Esophagus squamous epithelium (tissue), 4 donors: ENCODE measurements around the gene NTPCR.

Experiments used
- POLR2A ChIP-seq, 4 donors: fragments of 450-650 bp; IDR thresholded peaks; one replicate each; pipeline ENCODE4 v1.6.1; 2017; ENCODE audit warnings: antibody characterized with exemption in 4 of 4, mild to moderate bottlenecking in 4 of 4, moderate library complexity in 3 of 4
- TF ChIP-seq, protein P1 (sequence below), 6 experiments: fragments of 450-650 bp in 4 of 6; fragments of 200-600 bp in 2 of 6; sonication (generic) in 2 of 6; IDR thresholded peaks; one replicate each; pipeline ENCODE4 v1.5.1; 2016 to 2019; ENCODE audit warnings: antibody characterized with exemption in 6 of 6, mild to moderate bottlenecking in 4 of 6, moderate library complexity in 4 of 6

DNA sequence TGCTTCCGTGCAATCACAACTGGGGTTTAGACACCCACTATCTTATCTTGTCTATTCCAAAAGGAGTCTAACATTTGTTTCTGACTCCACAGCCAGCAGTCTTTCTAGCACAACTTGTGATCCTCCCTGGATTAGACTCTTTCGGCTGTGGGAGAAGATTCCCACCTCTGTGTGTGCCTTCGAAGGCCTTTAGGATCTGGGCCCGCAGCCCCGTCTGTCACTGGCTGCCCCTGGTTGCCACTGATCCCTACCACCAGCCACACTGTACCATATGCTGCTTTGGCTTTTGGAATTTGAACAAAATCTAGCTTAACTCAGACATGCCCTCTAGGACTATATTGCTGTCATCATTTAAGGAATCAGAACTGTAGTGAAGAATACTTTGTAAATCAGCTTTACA, 18.0 kb downstream of the NTPCR start:
- no peak for TF ChIP-seq POLR2A (IDR thresholded peaks at IDR 0.05)
- TF ChIP-seq, protein P1, sequence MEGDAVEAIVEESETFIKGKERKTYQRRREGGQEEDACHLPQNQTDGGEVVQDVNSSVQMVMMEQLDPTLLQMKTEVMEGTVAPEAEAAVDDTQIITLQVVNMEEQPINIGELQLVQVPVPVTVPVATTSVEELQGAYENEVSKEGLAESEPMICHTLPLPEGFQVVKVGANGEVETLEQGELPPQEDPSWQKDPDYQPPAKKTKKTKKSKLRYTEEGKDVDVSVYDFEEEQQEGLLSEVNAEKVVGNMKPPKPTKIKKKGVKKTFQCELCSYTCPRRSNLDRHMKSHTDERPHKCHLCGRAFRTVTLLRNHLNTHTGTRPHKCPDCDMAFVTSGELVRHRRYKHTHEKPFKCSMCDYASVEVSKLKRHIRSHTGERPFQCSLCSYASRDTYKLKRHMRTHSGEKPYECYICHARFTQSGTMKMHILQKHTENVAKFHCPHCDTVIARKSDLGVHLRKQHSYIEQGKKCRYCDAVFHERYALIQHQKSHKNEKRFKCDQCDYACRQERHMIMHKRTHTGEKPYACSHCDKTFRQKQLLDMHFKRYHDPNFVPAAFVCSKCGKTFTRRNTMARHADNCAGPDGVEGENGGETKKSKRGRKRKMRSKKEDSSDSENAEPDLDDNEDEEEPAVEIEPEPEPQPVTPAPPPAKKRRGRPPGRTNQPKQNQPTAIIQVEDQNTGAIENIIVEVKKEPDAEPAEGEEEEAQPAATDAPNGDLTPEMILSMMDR (IDR thresholded peaks at IDR 0.05) = no peak
